GM12801 (cell line): ENCODE data around the gene ZNF354C.

Experiments used
- TF ChIP-seq, protein P1 (sequence below): IDR thresholded peaks from one replicate; pipeline ENCODE4 v1.5.1; 2011; ENCODE audit warnings: control low read depth; ENCODE audit not compliant: insufficient read length; ENCODE audit errors: extremely low read depth

ZNF354C gene

GRCh38 chr5:179111267-179112207 lies 51.4 kb downstream of the ZNF354C start:
- TF ChIP-seq, protein P1, sequence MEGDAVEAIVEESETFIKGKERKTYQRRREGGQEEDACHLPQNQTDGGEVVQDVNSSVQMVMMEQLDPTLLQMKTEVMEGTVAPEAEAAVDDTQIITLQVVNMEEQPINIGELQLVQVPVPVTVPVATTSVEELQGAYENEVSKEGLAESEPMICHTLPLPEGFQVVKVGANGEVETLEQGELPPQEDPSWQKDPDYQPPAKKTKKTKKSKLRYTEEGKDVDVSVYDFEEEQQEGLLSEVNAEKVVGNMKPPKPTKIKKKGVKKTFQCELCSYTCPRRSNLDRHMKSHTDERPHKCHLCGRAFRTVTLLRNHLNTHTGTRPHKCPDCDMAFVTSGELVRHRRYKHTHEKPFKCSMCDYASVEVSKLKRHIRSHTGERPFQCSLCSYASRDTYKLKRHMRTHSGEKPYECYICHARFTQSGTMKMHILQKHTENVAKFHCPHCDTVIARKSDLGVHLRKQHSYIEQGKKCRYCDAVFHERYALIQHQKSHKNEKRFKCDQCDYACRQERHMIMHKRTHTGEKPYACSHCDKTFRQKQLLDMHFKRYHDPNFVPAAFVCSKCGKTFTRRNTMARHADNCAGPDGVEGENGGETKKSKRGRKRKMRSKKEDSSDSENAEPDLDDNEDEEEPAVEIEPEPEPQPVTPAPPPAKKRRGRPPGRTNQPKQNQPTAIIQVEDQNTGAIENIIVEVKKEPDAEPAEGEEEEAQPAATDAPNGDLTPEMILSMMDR: no peak

- TF ChIP-seq, protein P1: no peak
Measured at GRCh38 chr5:179112469-179113142, 52.4 kb downstream of the ZNF354C start.

- TF ChIP-seq, protein P1: no peak
Measured at GRCh38 chr5:179113143-179113530, 53.0 kb downstream of the ZNF354C start.

GRCh38 chr5:179113945-179114641 lies 53.9 kb downstream of the ZNF354C start:
- TF ChIP-seq, protein P1: no peak

DNA sequence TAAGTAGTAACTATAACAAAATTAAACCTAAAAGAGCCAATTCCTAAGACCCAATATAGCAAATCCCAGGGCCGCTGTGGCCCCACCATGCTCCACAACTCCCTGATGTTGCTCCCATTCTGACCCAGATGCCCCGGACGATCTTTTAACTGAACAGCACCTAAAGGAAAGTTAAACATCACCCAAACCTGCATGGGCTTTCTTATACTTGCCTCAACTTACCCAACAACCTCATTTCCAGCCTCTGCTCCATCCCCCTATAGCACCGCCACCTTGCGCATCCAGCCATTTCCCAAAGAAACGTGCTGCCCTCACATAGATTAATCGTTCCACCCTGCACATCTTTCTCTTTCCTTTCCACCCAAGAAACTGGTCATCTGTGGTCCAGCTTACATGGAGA lies 54.6 kb downstream of the ZNF354C start:
- TF ChIP-seq, protein P1: no peak

- TF ChIP-seq, protein P1: no peak
Measured at GRCh38 chr5:179115307-179115706, 55.1 kb downstream of the ZNF354C start.
